GM18519 (cell line): ENCODE results near the gene F2RL3.

Experiments
- ATAC-seq: cut with Tn5 transposase; IDR thresholded peaks from one replicate; pipeline ENCODE4 v1.9.1; 2021; ENCODE audit warnings: mild to moderate bottlenecking, moderate library complexity; ENCODE audit not compliant: unreplicated experiment, low FRiP score

Gene F2RL3

DNA sequence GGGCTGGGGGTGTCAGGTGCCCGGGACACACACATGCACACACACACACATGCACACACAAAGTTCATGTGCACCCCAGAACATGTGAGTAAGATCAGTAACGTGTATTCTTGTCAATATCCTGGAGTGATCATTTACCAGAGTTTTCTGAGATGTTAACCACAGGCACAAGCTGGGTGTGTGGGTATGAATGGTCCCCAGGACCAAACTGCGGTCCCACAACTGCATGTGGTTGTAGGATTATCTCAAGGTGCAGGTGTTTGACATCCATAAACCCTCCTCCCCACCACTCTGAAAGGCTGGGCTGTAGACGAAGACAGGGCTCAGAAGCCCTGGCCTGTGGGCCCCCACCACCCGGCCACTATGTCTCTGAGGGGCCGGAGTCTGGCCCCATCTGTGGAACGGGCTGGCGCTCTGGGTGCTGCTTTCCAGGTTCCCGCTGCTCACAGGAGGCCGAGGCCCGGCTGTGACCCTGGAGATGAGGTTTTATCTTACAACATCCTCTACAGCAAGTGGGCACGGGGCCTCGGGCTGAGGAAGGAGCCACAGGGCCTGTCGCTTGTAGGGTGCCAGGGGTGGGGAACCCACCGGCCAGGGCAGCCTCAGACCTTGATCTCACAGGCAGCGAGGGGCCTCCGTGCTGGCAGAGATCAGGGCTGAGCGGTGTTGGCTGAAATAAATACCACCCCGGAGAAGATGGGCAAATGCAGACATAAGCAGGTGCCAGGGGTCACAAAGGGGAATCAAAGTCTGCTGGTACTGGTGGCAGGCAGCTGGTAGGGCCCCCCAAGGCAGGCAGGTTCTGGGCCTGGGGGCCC is 4.3 kb downstream of the F2RL3 start:
- ATAC-seq: no peak

DNA sequence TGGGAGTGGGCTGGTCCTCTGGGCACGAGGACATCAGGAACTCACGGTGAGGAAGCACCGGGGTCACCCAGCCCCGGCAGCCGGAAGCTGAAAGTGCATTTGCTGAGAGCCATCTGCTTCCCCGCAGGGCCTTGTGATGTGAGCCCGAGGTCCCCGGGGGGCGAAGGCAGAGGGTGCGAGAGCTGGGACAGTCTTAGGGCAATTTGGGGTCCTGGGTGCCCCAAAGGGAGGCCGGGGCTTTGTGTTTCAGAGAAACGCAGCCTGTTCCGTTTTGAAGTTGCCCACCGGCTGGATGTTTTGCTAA is 4.8 kb downstream of the F2RL3 start:
- ATAC-seq: no peak

DNA sequence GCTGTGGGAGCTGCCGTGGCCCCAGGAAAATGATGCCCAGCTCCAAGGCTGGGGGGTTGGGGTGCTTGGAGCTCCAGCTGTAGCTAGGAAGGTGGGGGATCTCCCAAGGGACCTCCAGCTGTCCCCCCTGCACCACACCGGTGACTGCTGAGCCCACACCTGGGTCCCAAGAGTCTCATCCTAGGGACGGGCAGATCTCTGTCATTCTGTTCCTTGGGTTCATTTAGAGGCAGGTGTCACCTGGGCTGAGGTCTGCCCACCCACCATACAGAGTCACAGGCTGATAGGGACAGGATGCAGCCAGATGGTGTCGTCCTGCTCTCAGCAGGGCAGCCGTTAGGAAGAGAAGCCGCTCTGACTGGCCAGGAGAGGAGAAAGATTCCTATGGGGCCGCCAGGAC is 5.3 kb downstream of the F2RL3 start:
- no peak for ATAC-seq

DNA sequence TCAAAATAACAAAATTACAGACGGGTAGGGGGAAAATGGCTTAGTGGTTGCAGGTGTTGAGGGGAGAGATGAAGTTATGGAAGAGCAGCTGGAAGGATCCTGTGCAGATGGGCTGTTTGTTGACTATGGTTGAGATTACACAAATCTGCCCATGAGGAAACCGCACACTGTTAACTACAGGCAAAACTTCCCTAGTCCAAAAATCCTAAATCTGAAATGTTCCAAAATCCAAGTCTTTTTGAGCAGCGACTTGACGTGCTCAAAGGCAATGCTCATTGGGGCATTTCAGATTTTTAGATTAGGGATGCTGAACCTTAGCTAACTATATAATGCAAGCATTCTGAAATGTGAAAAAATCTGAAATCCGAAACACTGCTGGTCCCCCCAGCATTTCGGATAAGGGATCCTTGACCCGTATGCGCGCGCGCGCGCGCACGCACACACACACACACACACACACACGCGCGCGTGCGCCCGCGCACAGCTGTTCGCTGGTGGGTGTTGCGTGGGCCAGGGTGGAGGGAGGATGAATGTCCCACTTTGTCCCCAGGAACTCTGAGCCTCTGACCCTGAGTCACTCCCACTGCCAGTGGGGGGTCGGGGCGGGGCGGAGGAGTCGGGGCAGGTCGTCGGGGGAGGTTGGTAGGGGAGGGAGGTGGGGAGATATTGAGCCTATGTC is 6.8 kb downstream of the F2RL3 start:
- ATAC-seq: no peak

DNA sequence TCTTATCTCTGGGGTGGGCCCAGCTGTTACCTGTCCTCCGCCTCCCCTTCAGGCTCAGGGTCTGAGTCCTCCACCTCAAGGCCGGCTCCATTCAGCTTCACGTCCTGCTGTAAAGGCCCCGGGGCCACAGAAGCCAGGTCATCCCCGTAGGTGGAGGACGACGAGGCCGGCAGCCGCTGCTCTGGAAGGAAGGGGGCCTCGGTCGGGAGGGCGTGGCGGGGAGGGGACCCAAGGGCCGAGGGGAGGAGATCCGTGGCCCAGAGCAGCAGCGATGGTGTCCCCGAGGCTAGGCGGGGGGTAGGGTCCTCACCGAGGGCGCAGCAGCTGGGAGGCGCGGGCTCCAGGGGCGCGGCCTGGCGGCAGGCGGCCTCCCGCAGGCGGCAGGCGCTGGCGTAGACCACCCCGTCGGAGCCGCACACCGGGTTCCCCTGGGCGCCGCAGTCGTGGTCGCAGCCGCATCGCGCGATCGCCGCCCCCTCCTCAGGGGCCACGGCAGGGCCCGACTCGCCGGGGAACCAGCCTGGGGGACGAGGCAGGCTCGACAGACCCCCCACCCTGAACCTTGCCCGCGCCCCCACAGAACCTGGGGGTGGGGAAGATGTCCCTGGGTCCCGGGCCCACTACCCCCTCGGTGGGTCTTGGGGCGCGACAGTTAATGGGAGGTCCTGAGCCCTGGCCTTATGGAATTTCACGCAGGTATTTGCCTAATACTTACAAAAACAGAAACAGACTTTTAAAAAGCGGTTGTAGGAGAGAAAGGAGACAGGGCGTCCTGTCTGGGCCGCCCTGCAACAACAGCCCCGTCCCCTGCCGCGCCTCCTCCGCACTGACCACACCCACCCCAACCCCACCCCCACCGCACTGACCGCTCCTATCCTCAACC is 7.6 kb downstream of the F2RL3 start:
- no peak for ATAC-seq

DNA sequence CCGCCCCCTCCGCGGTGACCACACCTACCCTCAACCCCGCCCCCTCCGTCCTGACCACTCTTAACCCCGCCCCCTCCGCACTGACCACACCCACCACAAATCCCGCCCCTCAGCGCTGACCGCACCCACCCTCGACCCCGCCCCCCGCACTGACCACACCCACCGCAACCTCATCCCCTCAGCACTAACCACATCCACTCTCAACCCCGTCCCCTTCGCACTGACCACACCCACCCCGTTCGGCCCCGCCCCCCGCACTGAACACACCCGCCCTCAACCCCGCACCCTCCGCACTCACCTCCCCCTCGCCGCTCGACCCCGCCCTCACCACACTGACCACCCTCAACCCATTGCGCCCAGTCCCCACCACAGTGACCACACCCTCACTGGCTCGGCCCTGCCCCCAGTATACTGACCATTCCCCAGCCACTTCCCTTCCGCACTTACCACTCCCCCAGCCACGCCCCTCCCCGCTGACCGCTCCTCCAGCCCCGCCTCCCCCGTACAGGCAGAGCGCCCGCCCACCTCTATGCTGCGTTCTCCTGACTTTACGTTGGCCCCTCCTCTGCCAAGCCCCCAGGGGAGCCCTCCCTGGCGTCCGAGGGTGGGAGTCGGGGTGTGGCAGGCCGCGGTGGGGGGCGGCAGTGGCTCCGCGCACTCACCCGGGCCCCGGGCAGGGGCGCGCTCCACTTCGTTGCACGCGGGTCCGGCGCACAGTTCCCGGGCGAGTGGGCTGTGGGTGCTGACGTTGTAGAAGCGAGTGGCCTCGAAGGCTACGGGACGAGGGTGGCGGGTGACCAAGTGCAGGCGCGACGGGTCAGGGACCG is 8.4 kb downstream of the F2RL3 start:
- no peak for ATAC-seq

DNA sequence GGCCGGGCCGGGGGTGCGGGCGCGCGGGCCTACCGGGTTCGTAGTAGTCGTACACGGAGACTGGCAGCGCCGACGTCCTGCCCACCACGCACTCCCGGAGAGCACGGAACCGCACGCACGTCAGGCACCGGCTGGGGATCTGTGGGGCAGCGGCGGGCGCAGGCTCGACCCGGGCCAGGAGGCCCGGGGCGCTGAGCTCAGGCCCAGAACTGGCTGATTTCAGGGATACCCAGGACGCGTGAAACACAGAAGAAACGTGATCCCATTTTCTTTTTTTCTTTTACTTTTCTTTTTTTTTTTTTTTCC is 9.0 kb downstream of the F2RL3 start:
- no peak for ATAC-seq

DNA sequence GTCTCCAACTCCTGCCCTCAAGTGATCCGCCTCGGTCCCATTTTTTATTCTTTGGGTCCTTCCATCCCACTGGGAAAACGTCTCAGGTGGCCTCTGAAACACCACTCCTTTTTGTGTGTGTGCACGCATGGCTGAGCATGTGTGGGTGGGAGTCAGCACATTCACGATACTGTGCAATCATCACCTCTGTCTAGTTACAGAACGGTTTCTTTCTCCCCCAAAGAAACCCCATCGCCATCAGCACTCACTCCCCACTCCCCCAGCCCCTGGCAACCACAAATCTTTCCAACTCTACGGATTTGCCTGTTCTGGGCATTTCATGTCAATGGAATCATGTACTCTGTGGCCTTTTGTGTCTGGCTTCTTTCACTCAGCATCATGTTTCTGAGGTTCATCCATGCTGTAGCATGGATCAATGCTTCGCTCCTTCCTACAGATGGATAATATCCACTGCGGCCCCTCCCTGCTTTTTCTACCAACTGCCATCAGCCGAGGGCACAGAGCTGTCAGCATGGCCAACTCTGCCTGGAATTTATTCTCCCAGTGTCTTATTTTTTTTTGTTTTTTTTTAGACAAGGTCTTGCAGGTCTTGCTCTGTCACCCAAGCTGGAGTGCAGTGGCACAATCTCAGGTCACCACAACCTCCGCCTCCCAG is 9.7 kb downstream of the F2RL3 start:
- no peak for ATAC-seq

DNA sequence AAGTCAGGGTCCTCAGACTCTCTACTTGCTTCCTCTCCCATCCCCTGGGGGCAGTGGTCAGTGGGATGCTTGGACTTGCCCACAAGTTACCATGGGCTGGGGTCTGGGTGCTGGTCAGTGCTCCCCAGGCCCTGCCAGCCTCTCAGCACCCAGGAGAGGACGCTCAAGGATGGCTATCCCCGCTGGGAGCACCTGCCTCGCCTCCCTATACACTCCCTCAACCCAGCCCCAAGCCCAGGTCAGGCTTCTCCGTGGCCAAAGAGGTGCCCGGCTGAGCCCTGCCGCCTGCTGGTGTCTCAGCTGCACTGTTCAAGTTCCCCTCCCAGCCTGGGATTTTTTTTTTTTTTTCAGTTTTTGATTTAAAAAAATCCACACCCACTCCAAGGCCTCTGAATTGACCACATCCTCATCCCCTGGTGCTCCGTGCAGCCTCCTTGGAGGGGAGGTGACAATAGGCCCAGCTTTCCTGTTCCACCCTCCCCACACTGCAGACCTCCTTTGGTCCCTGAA is 10.8 kb downstream of the F2RL3 start:
- ATAC-seq: no peak

DNA sequence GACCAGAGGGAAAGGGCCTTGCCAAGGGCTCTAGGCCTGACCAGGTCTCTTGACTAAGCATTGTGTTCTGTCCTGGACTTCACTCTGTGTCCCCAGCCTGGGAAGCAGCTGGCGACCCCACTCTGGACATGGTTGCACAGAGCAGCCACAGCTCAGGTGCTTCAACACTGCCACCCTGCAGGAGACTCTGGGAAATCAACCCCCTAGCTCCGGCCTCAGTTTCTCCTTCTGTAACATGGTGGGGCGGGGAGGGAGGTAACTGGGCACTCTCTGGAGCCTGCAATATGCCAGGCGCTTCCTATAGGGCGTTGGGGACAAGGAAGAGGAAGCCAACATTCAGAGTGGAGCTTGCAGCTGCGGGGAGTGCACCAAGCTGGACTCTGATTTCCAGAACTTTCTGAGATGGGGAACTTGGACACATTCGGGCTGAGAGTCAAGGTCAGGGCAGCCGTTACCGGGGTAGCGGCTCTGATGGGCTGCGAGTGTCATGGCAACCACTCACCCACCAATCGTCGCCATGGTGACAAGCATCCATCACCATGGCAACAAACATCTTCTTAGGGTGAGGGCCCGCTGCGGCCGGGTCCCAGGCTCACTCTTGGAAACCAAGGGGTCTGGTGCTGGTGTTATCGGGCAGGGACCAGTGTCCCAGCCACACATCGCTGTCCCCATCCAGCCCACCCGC is 12.8 kb downstream of the F2RL3 start:
- no peak for ATAC-seq

DNA sequence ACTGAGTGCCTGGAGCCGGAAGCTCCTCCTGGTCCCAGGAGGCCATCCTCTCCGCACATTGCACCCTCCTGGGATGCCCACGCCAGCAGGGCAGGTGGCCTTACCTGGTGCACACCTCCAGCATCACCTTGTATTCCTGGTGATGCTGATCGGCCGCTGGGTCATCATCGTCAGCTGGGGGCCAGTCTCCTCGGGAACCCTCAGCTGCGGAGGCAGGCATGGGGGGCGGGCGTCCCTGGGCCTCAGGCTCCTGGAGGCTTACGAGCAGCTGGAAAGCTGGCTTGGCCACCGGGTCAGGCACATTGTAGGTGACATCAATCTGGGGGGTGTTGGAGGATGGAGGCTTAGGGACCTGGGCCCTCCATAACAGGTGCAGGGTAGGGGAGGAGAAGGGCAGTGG is 13.7 kb downstream of the F2RL3 start:
- ATAC-seq: no peak

DNA sequence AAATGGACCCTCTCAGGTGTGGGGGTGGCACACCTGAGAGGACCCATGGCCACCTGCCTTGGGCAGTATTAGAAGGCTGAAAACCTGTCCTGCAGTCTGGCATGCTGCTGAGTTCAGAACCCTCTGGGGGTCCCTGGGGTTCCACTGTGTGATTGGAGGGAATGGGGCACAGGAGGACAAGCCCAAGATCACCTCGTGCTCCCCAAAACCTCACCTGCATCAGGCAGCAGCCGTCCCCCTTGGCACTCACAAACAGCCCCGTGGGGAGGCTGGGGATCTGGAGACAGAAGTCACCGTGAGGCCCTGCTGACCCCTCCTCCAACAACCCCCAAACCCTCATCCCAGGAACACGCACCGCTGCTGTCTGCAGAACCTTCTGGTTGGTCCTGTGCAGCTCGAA is 14.5 kb downstream of the F2RL3 start:
- ATAC-seq: no peak

DNA sequence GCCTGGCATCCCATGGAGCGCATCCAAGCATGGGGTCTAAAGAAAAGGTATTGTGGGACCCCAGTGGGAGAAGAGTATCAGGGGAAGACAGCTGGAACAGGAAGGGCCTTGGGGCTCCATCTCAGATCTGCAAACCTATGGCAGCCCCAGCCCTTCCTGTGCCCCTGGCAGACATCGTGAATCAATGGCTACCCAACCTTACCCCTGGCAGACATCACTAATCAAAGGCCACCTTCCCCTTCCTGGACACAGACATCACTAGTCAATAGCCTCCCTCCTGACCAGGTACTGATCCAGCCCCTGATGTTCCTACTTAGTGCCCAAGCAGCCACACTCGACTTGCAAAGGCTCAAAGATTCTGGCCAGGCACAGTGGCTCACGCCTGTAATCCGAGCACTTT is 15.8 kb downstream of the F2RL3 start:
- no peak for ATAC-seq

DNA sequence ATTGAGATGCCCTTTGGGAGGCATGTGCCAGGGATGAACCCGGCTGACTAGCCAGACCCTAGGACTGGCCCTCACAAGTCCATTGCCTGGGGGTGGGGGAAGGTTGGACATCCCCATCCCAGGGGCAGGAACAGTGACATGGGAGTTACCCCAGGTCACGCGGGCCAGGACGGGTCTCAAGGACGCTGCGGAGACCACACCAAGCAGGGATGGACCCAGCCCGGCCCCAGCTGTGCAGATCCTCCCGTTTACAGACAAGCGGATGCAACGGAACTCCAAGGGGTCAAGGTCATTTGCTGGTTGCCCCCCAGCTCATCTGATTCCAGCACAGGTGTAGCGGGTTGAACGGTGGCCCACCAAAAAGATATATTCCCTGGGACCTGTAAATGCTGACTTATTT is 20.0 kb downstream of the F2RL3 start:
- ATAC-seq: no peak

DNA sequence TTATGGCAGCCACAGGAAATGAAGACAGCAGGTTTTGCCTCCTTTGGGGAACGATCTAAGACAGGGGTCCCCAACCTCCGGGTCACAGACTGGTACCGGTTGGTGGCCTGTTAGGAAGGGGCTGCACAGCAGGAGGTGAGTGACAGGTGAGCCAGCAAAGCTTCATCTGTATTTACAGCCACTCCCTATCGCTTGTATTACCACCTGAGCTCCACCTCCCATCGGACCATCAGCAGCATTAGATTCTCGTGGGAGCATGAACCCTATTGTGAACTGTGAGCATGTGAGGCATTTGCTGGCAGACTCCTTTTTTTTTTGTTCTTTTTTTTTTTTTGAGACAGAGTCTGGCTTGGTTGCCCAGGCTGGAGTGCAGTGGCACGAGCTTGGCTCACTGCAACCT is 22.2 kb downstream of the F2RL3 start:
- no peak for ATAC-seq

DNA sequence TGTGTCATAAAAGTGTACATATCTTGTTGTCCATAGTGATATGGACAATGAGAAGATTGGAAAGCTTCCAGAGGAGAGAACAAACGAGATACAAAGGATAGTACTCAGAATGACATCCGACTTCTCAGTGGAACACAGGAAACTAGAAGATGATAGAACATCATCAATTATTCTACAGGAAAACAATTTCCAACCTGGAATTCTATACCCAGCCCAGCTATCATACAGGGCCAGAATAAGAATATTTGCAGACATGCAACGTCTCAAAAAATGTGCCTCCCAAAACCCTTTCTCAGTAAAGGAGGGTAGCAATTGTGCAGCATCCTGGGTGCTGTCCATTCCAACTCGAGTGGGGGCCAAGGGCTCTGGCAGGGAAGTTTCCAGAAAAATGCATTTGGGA is 24.0 kb downstream of the F2RL3 start:
- ATAC-seq: no peak

DNA sequence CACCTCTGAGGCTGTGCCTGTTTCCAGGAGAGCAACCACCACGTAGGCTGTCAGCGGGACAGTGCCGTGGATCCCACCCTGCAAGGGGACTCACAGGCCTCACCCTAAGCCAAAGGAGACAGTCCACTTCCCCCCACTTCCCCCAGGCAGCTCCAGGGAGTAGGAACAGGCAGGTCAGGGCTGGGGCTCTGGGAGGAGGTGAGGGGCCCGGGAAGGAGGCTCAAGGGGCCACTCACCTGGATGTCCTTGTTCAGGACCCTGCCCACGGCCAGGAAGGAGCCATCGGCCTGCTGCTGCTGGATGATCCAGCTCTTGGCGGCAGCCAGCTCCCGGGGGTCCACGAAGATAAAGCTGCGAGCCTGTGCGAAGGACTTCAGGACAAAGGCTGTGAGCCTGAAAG is 25.6 kb downstream of the F2RL3 start:
- ATAC-seq: no peak

DNA sequence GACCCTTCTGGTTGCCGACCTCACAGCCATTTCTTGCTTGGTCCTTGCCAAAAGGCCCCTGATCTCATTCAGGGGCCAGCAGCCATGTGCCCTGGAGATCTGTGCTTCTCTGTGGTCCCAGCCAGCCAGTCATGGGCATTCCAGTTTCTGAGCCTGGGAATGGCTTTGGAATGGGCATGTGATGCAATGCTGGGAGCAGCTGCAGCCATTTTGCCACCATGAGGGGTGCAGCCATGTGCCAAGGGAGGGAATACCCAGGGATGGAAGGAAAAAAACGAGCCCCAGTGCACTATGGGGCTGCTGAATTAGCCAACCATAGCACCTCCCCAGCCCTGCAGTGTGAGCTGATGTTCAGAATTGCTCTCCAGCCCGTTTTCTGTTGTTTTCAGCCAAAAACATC is 26.3 kb downstream of the F2RL3 start:
- no peak for ATAC-seq

DNA sequence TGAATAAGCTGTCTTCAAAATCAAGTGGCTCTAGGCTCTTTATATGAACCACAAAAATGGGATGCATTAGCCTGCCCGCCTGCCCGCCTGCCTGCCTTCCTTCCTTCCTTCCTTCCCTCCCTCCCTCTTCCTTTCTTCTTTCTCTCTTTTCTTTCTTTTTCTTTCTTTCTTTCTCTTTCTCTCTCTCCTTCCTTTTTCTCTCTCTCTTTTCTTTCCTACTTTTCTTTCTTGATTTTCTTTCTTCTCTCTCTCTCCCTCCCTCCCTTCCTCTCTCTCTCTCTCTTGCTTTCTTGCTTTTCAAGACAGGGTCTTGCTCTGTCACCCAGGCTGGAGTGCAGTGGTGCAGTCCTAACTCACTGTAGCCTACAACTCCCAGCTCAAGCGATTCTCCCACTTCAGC is 26.9 kb downstream of the F2RL3 start:
- ATAC-seq: no peak

DNA sequence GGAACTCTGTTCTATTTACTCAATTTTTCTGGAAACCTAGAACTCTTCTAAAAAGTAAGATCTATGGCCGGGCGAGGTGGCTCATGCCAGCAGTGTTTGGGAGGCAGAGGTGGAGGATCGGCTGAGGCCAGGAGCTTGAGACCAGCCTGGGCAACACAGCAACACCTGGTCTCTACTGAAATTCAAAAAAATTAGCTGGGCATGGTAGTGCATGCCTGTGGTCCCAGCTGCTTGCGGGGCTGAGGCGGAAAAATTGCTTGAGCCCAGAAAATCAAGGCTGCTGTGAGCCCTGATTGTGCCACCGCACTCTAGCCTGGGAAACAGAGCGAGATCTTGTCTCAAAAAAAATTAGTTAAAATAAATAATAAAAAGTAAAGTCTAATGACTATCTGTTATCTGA is 28.6 kb downstream of the F2RL3 start:
- ATAC-seq: no peak
